Activated B cell treated with CpG ODN at 0.5 μM for 24 hours (primary cell): Measurements from ENCODE around the gene MEOX1. TPM values are rescaled to one million over a fixed set of nuclear protein-coding genes. Genes with fewer than 3 reads are reported as not detected.

ENCODE experiments used
- ATAC-seq: fragments of 200-7000 bp; cut with Tn5 transposase; one replicate; pipeline ENCODE4 v1.10.0; 2021; ENCODE audit warnings: low read depth, mild to moderate bottlenecking, moderate library complexity
- CTCF ChIA-PET: fragments of 350-600 bp; sonication (Branson Sonifier 250); formaldehyde crosslinking; loops from one replicate; lab custom pipeline; 2021; ENCODE audit warnings: antibody characterized with exemption; lab: Charles Lee
- POLR2A ChIA-PET: fragments of 350-600 bp; sonication (Branson Sonifier 250); formaldehyde crosslinking; loops from one replicate; lab custom pipeline; 2021; ENCODE audit warnings: antibody characterized with exemption; lab: Charles Lee
- DNase-seq: peaks from one replicate; pipeline ENCODE4 v3.0.0; 2022
- H3K27ac Mint-ChIP-seq: one replicate; pipeline ENCODE4 v1.8.0; 2020; ENCODE audit warnings: mixed read lengths
- H3K27me3 Mint-ChIP-seq: one replicate; pipeline ENCODE4 v1.8.0; 2021; ENCODE audit warnings: mixed read lengths
- H3K36me3 Mint-ChIP-seq: one replicate; pipeline ENCODE4 v1.8.0; 2021; ENCODE audit warnings: low read depth, mixed read lengths
- H3K4me1 Mint-ChIP-seq: one replicate; pipeline ENCODE4 v1.8.0; 2021; ENCODE audit warnings: mixed read lengths
- H3K4me3 Mint-ChIP-seq: one replicate; pipeline ENCODE4 v1.8.0; 2020; ENCODE audit warnings: mild to moderate bottlenecking, mixed read lengths
- H3K9me3 Mint-ChIP-seq: one replicate; pipeline ENCODE4 v1.8.0; 2020; ENCODE audit warnings: mixed read lengths
- CTCF ChIP-seq: fragments of 200-600 bp; IDR thresholded peaks from one replicate; pipeline ENCODE4 v1.8.0; 2022; ENCODE audit warnings: antibody characterized with exemption, mild to moderate bottlenecking
- intact Hi-C: fragments of 100-400 bp; cut with micrococcal nuclease; formaldehyde crosslinking; loops from one replicate; pipeline ENCODE4 v1.15.1; 2024
- total RNA-seq: library from RNA; stranded (reverse); gene quantifications from 2 replicates; pipeline ENCODE4 v1.2.3, GENCODE V29; 2022

MEOX1 gene
- total RNA-seq, 1 donor from 2014 or later, result not detected

GRCh38 chr17:43660816-43661493 lies 767 bp downstream of the MEOX1 start:
- no peak for ATAC-seq
- Mint-ChIP-seq H3K4me3 (no peak overlapping the region), H3K27ac (no peak overlapping the region), H3K27me3 (peaks cover 24% of the 10 kb centered on the region), H3K4me1 (peaks cover 5% of the 10 kb centered on the region), H3K9me3 (no peaks in the 10 kb centered on the region), H3K36me3 (no peaks in the 10 kb centered on the region)
- intact Hi-C loops, result no loop called here
- no peak for DNase-seq
- ChIA-PET CTCF (no interaction called here), POLR2A (interaction anchor here (0.7 kb wide), 1 partner anchor 1036 kb away, joined by 10 read pairs; no protein-coding TSS in a partner anchor)
- no peak for TF ChIP-seq CTCF

GRCh38 chr17:43659823-43660617 lies 1.7 kb downstream of the MEOX1 start:
- H3K4me3 Mint-ChIP-seq, result no peak overlapping the region
- no peaks in the 10 kb centered on the region for H3K36me3 Mint-ChIP-seq
- ATAC-seq, result no peak
- intact Hi-C loops, result no loop called here
- H3K4me1 Mint-ChIP-seq, result peaks cover 6% of the 10 kb centered on the region
- CTCF ChIA-PET, result no interaction called here
- H3K27me3 Mint-ChIP-seq, result peaks cover 24% of the 10 kb centered on the region
- DNase-seq, result no peak
- no peaks in the 10 kb centered on the region for H3K9me3 Mint-ChIP-seq
- POLR2A ChIA-PET, result no interaction called here
- H3K27ac Mint-ChIP-seq, result no peak overlapping the region
- no peak for TF ChIP-seq CTCF

GRCh38 chr17:43658900-43659299 lies 2.8 kb downstream of the MEOX1 start:
- CTCF ChIA-PET, result no interaction called here
- peaks cover 26% of the 10 kb centered on the region for H3K27me3 Mint-ChIP-seq
- intact Hi-C loops, result no loop called here
- no peaks in the 10 kb centered on the region for H3K36me3 Mint-ChIP-seq
- peaks cover 6% of the 10 kb centered on the region for H3K4me1 Mint-ChIP-seq
- DNase-seq (no peak), ATAC-seq (no peak)
- POLR2A ChIA-PET, result no interaction called here
- no peak for TF ChIP-seq CTCF
- H3K4me3 Mint-ChIP-seq, result no peak overlapping the region
- no peaks in the 10 kb centered on the region for H3K9me3 Mint-ChIP-seq
- no peak overlapping the region for H3K27ac Mint-ChIP-seq

GRCh38 chr17:43655693-43656255 lies 5.9 kb downstream of the MEOX1 start:
- H3K27me3 Mint-ChIP-seq, result peaks cover 13% of the 10 kb centered on the region
- H3K4me3 Mint-ChIP-seq, result no peak overlapping the region
- H3K9me3 Mint-ChIP-seq, result no peaks in the 10 kb centered on the region
- ATAC-seq, result no peak
- H3K27ac Mint-ChIP-seq, result no peak overlapping the region
- ChIA-PET POLR2A (no interaction called here), CTCF (no interaction called here)
- no peak for DNase-seq
- no peak for TF ChIP-seq CTCF
- intact Hi-C loops, result no loop called here
- no peaks in the 10 kb centered on the region for H3K36me3 Mint-ChIP-seq
- H3K4me1 Mint-ChIP-seq, result peaks cover 6% of the 10 kb centered on the region

- no peaks in the 10 kb centered on the region for H3K9me3 Mint-ChIP-seq
- no peak overlapping the region for H3K27ac Mint-ChIP-seq
- intact Hi-C loops, result no loop called here
- no peak for DNase-seq
- ATAC-seq, result no peak
- H3K4me3 Mint-ChIP-seq, result no peak overlapping the region
- peaks cover 6% of the 10 kb centered on the region for H3K4me1 Mint-ChIP-seq
- no peaks in the 10 kb centered on the region for H3K36me3 Mint-ChIP-seq
- peaks cover 14% of the 10 kb centered on the region for H3K27me3 Mint-ChIP-seq
- ChIA-PET POLR2A (interaction anchor here (0.5 kb wide), 1 partner anchor 33 kb away, joined by 4 read pairs; no protein-coding TSS in a partner anchor), CTCF (no interaction called here)
- TF ChIP-seq CTCF, result no peak
Measured at GRCh38 chr17:43652124-43652480, 9.6 kb downstream of the MEOX1 start.
